GM23338 (cell line): ENCODE results near the gene AOPEP.

Experiments
- CREB1 ChIP-seq: fragments of 250-450 bp; sonication (Bioruptor Pico); IDR thresholded peaks from 2 replicates; pipeline ENCODE4 v1.5.0; 2020; ENCODE audit warnings: low read depth, mild to moderate bottlenecking, moderate library complexity
- CTCF ChIP-seq, 2 experiments: fragments of 200-600 bp in 1 of 2; sonication (generic) in 1 of 2; conservative IDR thresholded peaks; 2 replicates each; pipeline versions ENCODE4 v1.5.1 to v1.6.1; 2016 to 2017; ENCODE audit warnings: antibody characterized with exemption in 2 of 2, low read depth in 2 of 2, mild to moderate bottlenecking in 2 of 2, moderate library complexity in 1 of 2
- ETS1 ChIP-seq: IDR thresholded peaks from 2 replicates; pipeline ENCODE4 v1.6.1; 2016; ENCODE audit warnings: antibody characterized with exemption
- EZH2 ChIP-seq: fragments of 200-600 bp; sonication (generic); IDR thresholded peaks from one replicate; pipeline ENCODE4 v1.8.0; 2017; ENCODE audit warnings: antibody characterized with exemption, mild to moderate bottlenecking, low read depth; ENCODE audit not compliant: unreplicated experiment
- EZH2phosphoT487 ChIP-seq: fragments of 200-600 bp; sonication (generic); IDR thresholded peaks from one replicate; pipeline ENCODE4 v1.8.1; 2018; ENCODE audit warnings: antibody characterized with exemption; ENCODE audit not compliant: unreplicated experiment
- JUNB ChIP-seq: IDR thresholded peaks from one replicate; pipeline ENCODE4 v1.6.1; 2016; ENCODE audit warnings: antibody characterized with exemption; ENCODE audit not compliant: unreplicated experiment
- NANOG ChIP-seq: IDR thresholded peaks from 2 replicates; pipeline ENCODE4 v1.6.1; 2016; ENCODE audit warnings: antibody characterized with exemption, borderline replicate concordance
- POLR2AphosphoS5 ChIP-seq: IDR thresholded peaks from 2 replicates; pipeline ENCODE4 v1.6.1; 2016; ENCODE audit warnings: antibody characterized with exemption, low read depth
- ZNF114 ChIP-seq: fragments of 250-450 bp; sonication (Bioruptor Pico); IDR thresholded peaks from 2 replicates; pipeline ENCODE4 v1.5.0; 2020; ENCODE audit warnings: mild to moderate bottlenecking, moderate library complexity
- TF ChIP-seq, protein P1 (sequence below): IDR thresholded peaks from one replicate; pipeline ENCODE4 v1.6.1; 2018; ENCODE audit warnings: antibody characterized with exemption; ENCODE audit not compliant: unreplicated experiment

DNA sequence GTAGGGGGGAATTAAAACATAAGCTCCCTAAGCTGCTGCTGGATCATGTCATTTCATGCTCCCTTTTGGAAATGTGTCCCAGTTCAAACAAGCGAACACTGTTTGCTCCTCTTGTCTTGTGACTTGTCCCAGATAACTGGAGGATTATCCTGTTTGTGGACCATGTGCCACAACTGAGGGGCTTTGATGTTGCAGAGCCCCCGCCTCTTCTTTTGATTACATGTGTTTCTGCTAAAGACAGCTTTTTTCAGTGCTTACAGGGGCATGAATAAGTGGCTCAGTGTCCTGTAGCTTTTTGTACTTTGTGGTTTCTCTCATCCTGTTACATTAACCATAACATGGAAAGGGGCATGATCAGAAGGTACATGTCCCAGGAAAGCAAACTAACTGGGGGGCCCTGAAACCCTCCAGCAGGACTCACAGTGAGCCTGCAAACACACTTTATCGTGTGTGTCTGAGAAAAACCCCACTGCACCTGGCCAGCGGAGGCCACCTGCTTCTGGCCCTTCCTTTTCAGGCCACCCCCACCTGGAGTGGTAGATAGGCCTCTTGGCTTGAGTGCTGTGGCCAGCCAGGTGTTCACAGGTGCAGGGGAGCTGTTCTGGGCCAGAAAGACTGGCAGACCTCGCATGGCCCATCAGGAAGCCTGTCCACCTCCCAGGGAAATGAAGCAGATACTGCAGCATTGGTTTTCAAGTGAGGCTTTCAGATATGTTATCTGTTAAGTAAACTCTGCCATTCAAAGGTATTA, 305.4 kb downstream of the AOPEP start:
- TF ChIP-seq CTCF (conservative IDR thresholded peaks at IDR 0.05; ENCODE audit: low read depth in 2 of 2): no peak
- no peak for TF ChIP-seq ZNF114 (CRISPR knock-in tag)
- TF ChIP-seq, protein P1, sequence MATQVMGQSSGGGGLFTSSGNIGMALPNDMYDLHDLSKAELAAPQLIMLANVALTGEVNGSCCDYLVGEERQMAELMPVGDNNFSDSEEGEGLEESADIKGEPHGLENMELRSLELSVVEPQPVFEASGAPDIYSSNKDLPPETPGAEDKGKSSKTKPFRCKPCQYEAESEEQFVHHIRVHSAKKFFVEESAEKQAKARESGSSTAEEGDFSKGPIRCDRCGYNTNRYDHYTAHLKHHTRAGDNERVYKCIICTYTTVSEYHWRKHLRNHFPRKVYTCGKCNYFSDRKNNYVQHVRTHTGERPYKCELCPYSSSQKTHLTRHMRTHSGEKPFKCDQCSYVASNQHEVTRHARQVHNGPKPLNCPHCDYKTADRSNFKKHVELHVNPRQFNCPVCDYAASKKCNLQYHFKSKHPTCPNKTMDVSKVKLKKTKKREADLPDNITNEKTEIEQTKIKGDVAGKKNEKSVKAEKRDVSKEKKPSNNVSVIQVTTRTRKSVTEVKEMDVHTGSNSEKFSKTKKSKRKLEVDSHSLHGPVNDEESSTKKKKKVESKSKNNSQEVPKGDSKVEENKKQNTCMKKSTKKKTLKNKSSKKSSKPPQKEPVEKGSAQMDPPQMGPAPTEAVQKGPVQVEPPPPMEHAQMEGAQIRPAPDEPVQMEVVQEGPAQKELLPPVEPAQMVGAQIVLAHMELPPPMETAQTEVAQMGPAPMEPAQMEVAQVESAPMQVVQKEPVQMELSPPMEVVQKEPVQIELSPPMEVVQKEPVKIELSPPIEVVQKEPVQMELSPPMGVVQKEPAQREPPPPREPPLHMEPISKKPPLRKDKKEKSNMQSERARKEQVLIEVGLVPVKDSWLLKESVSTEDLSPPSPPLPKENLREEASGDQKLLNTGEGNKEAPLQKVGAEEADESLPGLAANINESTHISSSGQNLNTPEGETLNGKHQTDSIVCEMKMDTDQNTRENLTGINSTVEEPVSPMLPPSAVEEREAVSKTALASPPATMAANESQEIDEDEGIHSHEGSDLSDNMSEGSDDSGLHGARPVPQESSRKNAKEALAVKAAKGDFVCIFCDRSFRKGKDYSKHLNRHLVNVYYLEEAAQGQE: no peak
- no peak for TF ChIP-seq EZH2
- TF ChIP-seq CREB1 (CRISPR knock-in tag): no peak
- no peak for TF ChIP-seq POLR2AphosphoS5
- no peak for TF ChIP-seq ETS1
- TF ChIP-seq EZH2phosphoT487: no peak
- TF ChIP-seq NANOG: no peak
- no peak for TF ChIP-seq JUNB
